SK-N-SH treated with all-trans-retinoic acid at 6 μM for 48 hours (cell line): ENCODE measurements around the gene KIZ.

Experiments used
- ARNTL ChIP-seq: fragments of 450-650 bp; formaldehyde crosslinking; IDR thresholded peaks from 2 replicates; pipeline ENCODE4 v1.5.0; 2020; ENCODE audit warnings: low read depth, mild to moderate bottlenecking, moderate library complexity, borderline replicate concordance
- CSDC2 ChIP-seq: fragments of 250-450 bp; sonication (Bioruptor Pico); IDR thresholded peaks from 2 replicates; pipeline ENCODE4 v1.5.0; 2020; ENCODE audit warnings: mild to moderate bottlenecking, moderate library complexity
- ESRRG ChIP-seq: fragments of 250-450 bp; sonication (Bioruptor Pico); IDR thresholded peaks from 2 replicates; pipeline ENCODE4 v1.6.1; 2021; ENCODE audit warnings: mild to moderate bottlenecking
- GLIS3 ChIP-seq: fragments of 250-450 bp; sonication (Bioruptor Pico); IDR thresholded peaks from 2 replicates; pipeline ENCODE4 v1.5.0; 2020; ENCODE audit warnings: mild to moderate bottlenecking, moderate library complexity
- TCF4 ChIP-seq: fragments of 250-450 bp; sonication (Bioruptor Pico); IDR thresholded peaks from 2 replicates; pipeline ENCODE4 v1.8.0; 2021; ENCODE audit warnings: mild to moderate bottlenecking, moderate library complexity, borderline replicate concordance
- ZC3H10 ChIP-seq: fragments of 250-450 bp; sonication (Bioruptor Pico); IDR thresholded peaks from 2 replicates; pipeline ENCODE4 v1.5.1; 2021; ENCODE audit warnings: mild to moderate bottlenecking, moderate library complexity
- ZFP30 ChIP-seq: fragments of 450-650 bp; formaldehyde crosslinking; IDR thresholded peaks from 2 replicates; pipeline ENCODE4 v1.5.0; 2022; ENCODE audit warnings: mild to moderate bottlenecking, moderate library complexity
- ZNF565 ChIP-seq: fragments of 450-650 bp; formaldehyde crosslinking; conservative IDR thresholded peaks from 2 replicates; pipeline ENCODE4 v1.5.0; 2020; ENCODE audit warnings: low read depth, mild to moderate bottlenecking, moderate library complexity
- ZNF70 ChIP-seq: fragments of 450-650 bp; formaldehyde crosslinking; IDR thresholded peaks from 2 replicates; pipeline ENCODE4 v1.5.0; 2020; ENCODE audit warnings: mild to moderate bottlenecking, moderate library complexity
- TF ChIP-seq, protein P1 (sequence below): fragments of 250-450 bp; sonication (Bioruptor Pico); IDR thresholded peaks from 2 replicates; pipeline ENCODE4 v1.5.1; 2020; ENCODE audit warnings: low read depth, mild to moderate bottlenecking, moderate library complexity
- TF ChIP-seq, protein P2 (sequence below): fragments of 250-450 bp; sonication (Bioruptor Pico); IDR thresholded peaks from 2 replicates; pipeline ENCODE4 v1.8.0; 2021; ENCODE audit warnings: low read depth, mild to moderate bottlenecking, moderate library complexity, borderline replicate concordance
- TF ChIP-seq, protein P3 (sequence below): fragments of 250-450 bp; sonication (Bioruptor Pico); IDR thresholded peaks from 2 replicates; pipeline ENCODE4 v1.8.0; 2020; ENCODE audit warnings: mild to moderate bottlenecking, moderate library complexity, borderline replicate concordance

DNA sequence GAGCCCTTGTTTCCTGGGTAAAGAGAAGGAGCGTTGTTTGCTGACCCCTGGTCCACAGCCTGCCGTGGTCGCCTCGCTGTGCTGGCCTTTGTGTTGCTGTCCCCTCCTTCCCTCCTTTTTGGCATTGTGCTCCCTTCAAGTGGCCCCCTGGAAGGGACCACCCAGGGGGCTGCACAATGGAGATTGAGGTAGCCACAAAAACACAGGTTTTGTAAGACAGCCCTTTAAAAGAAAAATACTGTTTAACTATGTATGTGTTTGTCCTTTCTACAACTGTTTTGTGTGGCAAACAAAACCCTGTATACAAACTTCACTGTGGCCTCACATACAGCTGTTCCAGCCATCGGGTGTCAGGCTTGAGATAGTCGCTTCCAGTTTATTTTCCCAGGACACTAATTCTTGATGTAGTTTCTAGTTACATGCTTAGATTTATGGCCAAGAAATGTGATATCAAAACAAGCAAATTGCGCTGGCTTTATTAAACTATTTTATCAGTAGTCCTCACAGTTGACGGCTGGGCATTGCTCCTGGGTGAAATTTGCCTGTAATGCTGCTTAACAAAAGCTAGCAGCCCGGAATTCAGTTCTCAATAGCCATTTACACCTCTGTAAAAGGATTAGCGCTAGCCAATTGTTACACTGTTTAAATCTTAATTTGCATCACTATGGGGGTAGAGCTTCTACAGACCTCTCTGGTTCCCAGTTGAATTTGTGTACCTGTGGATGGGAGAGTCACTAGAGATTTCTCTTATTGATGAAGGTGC lies 64.1 kb downstream of the KIZ start:
- TF ChIP-seq ZNF70 (no peak), ZC3H10 (CRISPR knock-in tag) (no peak), GLIS3 (CRISPR knock-in tag) (no peak), ZNF565 (CRISPR knock-in tag) (no peak), ARNTL (no peak), TCF4 (no peak), CSDC2 (CRISPR knock-in tag) (no peak), ESRRG (no peak), ZFP30 (CRISPR knock-in tag) (no peak)
- TF ChIP-seq, protein P1, sequence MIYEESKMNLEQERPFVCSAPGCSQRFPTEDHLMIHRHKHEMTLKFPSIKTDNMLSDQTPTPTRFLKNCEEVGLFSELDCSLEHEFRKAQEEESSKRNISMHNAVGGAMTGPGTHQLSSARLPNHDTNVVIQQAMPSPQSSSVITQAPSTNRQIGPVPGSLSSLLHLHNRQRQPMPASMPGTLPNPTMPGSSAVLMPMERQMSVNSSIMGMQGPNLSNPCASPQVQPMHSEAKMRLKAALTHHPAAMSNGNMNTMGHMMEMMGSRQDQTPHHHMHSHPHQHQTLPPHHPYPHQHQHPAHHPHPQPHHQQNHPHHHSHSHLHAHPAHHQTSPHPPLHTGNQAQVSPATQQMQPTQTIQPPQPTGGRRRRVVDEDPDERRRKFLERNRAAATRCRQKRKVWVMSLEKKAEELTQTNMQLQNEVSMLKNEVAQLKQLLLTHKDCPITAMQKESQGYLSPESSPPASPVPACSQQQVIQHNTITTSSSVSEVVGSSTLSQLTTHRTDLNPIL (CRISPR knock-in tag), result no peak
- TF ChIP-seq, protein P2, sequence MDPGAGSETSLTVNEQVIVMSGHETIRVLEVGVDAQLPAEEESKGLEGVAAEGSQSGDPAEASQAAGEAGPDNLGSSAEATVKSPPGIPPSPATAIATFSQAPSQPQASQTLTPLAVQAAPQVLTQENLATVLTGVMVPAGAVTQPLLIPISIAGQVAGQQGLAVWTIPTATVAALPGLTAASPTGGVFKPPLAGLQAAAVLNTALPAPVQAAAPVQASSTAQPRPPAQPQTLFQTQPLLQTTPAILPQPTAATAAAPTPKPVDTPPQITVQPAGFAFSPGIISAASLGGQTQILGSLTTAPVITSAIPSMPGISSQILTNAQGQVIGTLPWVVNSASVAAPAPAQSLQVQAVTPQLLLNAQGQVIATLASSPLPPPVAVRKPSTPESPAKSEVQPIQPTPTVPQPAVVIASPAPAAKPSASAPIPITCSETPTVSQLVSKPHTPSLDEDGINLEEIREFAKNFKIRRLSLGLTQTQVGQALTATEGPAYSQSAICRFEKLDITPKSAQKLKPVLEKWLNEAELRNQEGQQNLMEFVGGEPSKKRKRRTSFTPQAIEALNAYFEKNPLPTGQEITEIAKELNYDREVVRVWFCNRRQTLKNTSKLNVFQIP (CRISPR knock-in tag), result no peak
- TF ChIP-seq, protein P3, sequence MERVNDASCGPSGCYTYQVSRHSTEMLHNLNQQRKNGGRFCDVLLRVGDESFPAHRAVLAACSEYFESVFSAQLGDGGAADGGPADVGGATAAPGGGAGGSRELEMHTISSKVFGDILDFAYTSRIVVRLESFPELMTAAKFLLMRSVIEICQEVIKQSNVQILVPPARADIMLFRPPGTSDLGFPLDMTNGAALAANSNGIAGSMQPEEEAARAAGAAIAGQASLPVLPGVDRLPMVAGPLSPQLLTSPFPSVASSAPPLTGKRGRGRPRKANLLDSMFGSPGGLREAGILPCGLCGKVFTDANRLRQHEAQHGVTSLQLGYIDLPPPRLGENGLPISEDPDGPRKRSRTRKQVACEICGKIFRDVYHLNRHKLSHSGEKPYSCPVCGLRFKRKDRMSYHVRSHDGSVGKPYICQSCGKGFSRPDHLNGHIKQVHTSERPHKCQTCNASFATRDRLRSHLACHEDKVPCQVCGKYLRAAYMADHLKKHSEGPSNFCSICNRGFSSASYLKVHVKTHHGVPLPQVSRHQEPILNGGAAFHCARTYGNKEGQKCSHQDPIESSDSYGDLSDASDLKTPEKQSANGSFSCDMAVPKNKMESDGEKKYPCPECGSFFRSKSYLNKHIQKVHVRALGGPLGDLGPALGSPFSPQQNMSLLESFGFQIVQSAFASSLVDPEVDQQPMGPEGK (CRISPR knock-in tag), result no peak
